ENCODE data around the gene KCNJ9. TPM values are rescaled to one million over a fixed set of nuclear protein-coding genes. Genes with fewer than 3 reads are reported as not detected.
A peak's percentile ranks its signal among the peaks of the same experiment; 100 is the strongest.

KCNJ9 gene
- total and polyA plus RNA-seq, 2 of the 13 experiments (the other 11 are each of a cell fraction or from before 2014, with no cell fraction given), result not detected

GRCh38 chr1:160131803-160132565 is 50.6 kb downstream of the KCNJ9 start:
- Histone ChIP-seq H3K4me3 (replicated peaks in 1 of 3; ENCODE audit: insufficient read depth in 1 of 3, low read depth in 2 of 3, low read length in 3 of 3) (no peak overlapping the region), H3K27me3 (ENCODE audit: control insufficient read depth in 1 of 2, insufficient read depth in 2 of 2, low read length in 2 of 2) (no peaks in the 10 kb centered on the region), H3K4me2 (ENCODE audit: low read depth, low read length) (no peak overlapping the region), H2AFZ (ENCODE audit: low read length) (no peak overlapping the region), H3K79me2 (ENCODE audit: insufficient read depth, low read length) (no peaks in the 10 kb centered on the region), H3K9me3 (ENCODE audit: low read length) (no peaks in the 10 kb centered on the region), H3K4me1 (ENCODE audit: insufficient read depth, low read length) (peaks cover 50% of the 10 kb centered on the region), H4K20me1 (ENCODE audit: insufficient read depth, low read length) (no peaks in the 10 kb centered on the region), H3K27ac (ENCODE audit: extremely low read length, insufficient read depth, low read length) (peak overlapping the region; percentile 21), H3K9ac (ENCODE audit: insufficient read depth, low read depth, low read length) (no peak overlapping the region), H3K36me3 (replicated peaks in 1 of 2; ENCODE audit: control insufficient read depth in 1 of 2, insufficient read depth in 2 of 2, low read length in 2 of 2) (no peaks in the 10 kb centered on the region)
- in situ Hi-C loops (cut with HindIII; ENCODE audit: extremely low pct_ligation_motif_present, low pct_unique_long_range_greater_than_20kb), result no loop called here
- no TSS peak for BruUV-seq (replicated peaks)
- intact Hi-C loops (cut with micrococcal nuclease; ENCODE audit: unreplicated experiment), result no loop called here
- TF ChIP-seq ZNF746 (CRISPR knock-in tag; IDR thresholded peaks at IDR 0.05) (no peak), NR0B2 (CRISPR knock-in tag; IDR thresholded peaks at IDR 0.05) (no peak), ZNF569 (CRISPR knock-in tag; IDR thresholded peaks at IDR 0.05; ENCODE audit: borderline replicate concordance) (no peak), BATF2 (CRISPR knock-in tag; IDR thresholded peaks at IDR 0.05) (no peak), TCF12 (IDR thresholded peaks at IDR 0.05) (no peak), TCF12 (CRISPR knock-in tag; IDR thresholded peaks at IDR 0.05) (no peak), ELF1 (CRISPR knock-in tag; IDR thresholded peaks at IDR 0.05) (no peak), HNRNPK (IDR thresholded peaks at IDR 0.05; ENCODE audit: low read depth, low read length, poor library complexity, severe bottlenecking) (no peak), DMAP1 (CRISPR knock-in tag; IDR thresholded peaks at IDR 0.05) (no peak), KLF6 (CRISPR knock-in tag; IDR thresholded peaks at IDR 0.05) (no peak), YY1 (IDR thresholded peaks at IDR 0.05; ENCODE audit: insufficient read depth, insufficient replicate concordance, low read depth, low read length) (no peak), ZNF160 (CRISPR knock-in tag; IDR thresholded peaks at IDR 0.05) (no peak), ZNF891 (CRISPR knock-in tag; IDR thresholded peaks at IDR 0.05) (no peak), ZNF83 (CRISPR knock-in tag; IDR thresholded peaks at IDR 0.05; ENCODE audit: borderline replicate concordance) (no peak), ZFP36 (IDR thresholded peaks at IDR 0.05; ENCODE audit: borderline replicate concordance, low read depth, low read length, partially characterized antibody) (no peak), FOXA3 (CRISPR knock-in tag; IDR thresholded peaks at IDR 0.05) (no peak), HOXA5 (CRISPR knock-in tag; IDR thresholded peaks at IDR 0.05) (no peak)
- DNase-seq (ENCODE audit: low spot score) (peak; percentile 32), FAIRE-seq (peak; percentile 55), ATAC-seq (peak; percentile 59)
- WGBS (ENCODE audit: low lambda C conversion rate), result 10% methylated on average over 8 of the region's 8 CpGs
- ChIA-PET POLR2A (no interaction called here), CTCF (ENCODE audit: low intra/inter-chr PET ratio, low total read pairs) (no interaction called here)
